Kidney (tissue), 14 donors: ENCODE data around the gene SLC39A9. TPM values are rescaled to one million over a fixed set of nuclear protein-coding genes. Genes with fewer than 3 reads are reported as not detected.

Experiments
- DNase-seq, 5 donors: peaks; one replicate each; pipeline ENCODE4 v3.0.0-alpha.2; 2013 to 2020
- FAIRE-seq: peaks from 2 replicates; lab custom pipeline; 2012; peaks lifted over from hg19 to GRCh38; lab: Jason Lieb, UNC
- H3K27ac ChIP-seq, 2 donors: one replicate each; pipeline ENCODE4 v1.7.0; 2013; ENCODE audit warnings: low read depth in 2 of 2, low read length in 2 of 2, inconsistent platforms in 1 of 2
- H3K27me3 ChIP-seq: one replicate; pipeline ENCODE4 v1.7.1; 2013; ENCODE audit warnings: low read length, inconsistent platforms; ENCODE audit not compliant: control insufficient read depth, insufficient read depth
- H3K36me3 ChIP-seq, 3 donors: one replicate each; pipeline versions ENCODE4 v1.7.0 to v1.7.1; 2013; ENCODE audit warnings: low read length in 3 of 3, control low read depth in 1 of 3, inconsistent platforms in 1 of 3; ENCODE audit not compliant: insufficient read depth in 3 of 3, control insufficient read depth in 2 of 3
- H3K4me1 ChIP-seq, 3 donors: one replicate each; pipeline versions ENCODE4 v1.7.0 to v1.7.1; 2013; ENCODE audit warnings: low read length in 3 of 3, inconsistent platforms in 1 of 3, low read depth in 1 of 3; ENCODE audit not compliant: control insufficient read depth in 2 of 3, insufficient read depth in 2 of 3
- H3K4me3 ChIP-seq, 3 donors: one replicate each; pipeline versions ENCODE4 v1.7.0 to v1.8.1; 2013; ENCODE audit warnings: low read length in 3 of 3, control low read depth in 1 of 3, inconsistent platforms in 1 of 3
- H3K9ac ChIP-seq, 3 donors: one replicate each; pipeline versions ENCODE4 v1.7.0 to v1.7.1; 2013; ENCODE audit warnings: low read length in 3 of 3, control low read depth in 1 of 3, inconsistent platforms in 1 of 3
- H3K9me3 ChIP-seq, 3 donors: one replicate each; pipeline versions ENCODE4 v1.7.0 to v1.7.1; 2013; ENCODE audit warnings: low read length in 3 of 3, control low read depth in 1 of 3, inconsistent platforms in 1 of 3; ENCODE audit not compliant: control insufficient read depth in 2 of 3, insufficient read depth in 1 of 3
- intact Hi-C: fragments of 100-400 bp; cut with DNase I; formaldehyde crosslinking; loops from one replicate; pipeline ENCODE4 v1.11.1; 2022
- polyA plus RNA-seq: library from polyadenylated mRNA; stranded (reverse); fragments of 350-450 nt; fragmentation: Illumina TruSeq; extraction: RNeasy Lipid Tissue Mini Kit (QIAGEN cat#74804); gene quantifications from one replicate; pipeline ENCODE4 v1.2.3, GENCODE V29; 2014; ENCODE audit warnings: low read depth, low replicate concordance; ENCODE audit not compliant: insufficient read depth
- total RNA-seq: library from RNA; stranded (reverse); fragmentation: NEBNext Ultra II Directional; extraction: Animal tissue kit (Norgen Biotek cat#: 25700); gene quantifications from one replicate; pipeline ENCODE4 v1.2.1, GENCODE V29; 2021
- TF ChIP-seq, protein P1 (sequence below): IDR thresholded peaks from 3 replicates; pipeline ENCODE4 v1.5.1; 2012; ENCODE audit warnings: mild to moderate bottlenecking, moderate library complexity, borderline replicate concordance; ENCODE audit not compliant: insufficient read depth; ENCODE audit errors: extremely low read depth
- donor health status: control.
- donor health status: control.
- donor health status: control.
- donor health status: control.
- donor health status: control.
- donor health status: DM: yes; HTN: yes; CAD: no.
- donor health status: Normal renal cell carcinoma (clear cell type).

Gene SLC39A9
- total and polyA plus RNA-seq, 2 donors from 2014 or later, result 45.9 to 77.7 TPM

DNA sequence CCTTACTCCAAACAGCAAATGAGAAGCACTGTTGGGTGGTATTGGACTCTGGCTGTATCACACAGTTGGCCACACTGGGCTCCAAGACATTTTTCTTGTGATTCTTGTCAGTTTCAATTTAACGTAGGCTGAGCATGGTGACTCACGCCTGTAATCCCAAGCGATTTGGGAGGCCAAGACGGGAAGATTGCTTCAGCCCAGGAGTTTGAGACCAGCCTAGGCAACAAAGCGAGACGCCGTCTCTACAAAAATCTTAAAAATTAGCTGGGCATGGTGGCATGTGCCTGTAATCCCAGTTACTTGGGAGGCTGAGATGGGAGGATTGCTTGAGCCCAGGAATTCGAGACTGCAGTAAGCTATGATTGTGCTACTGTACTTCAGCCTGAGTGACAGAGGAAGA, 50.7 kb downstream of the SLC39A9 start:
- Histone ChIP-seq H3K27me3 (no peaks in the 10 kb centered on the region), H3K4me1 (no peaks in the 10 kb centered on the region), H3K9ac (no peak overlapping the region), H3K27ac (no peak overlapping the region), H3K4me3 (no peak overlapping the region), H3K9me3 (no peaks in the 10 kb centered on the region), H3K36me3 (peaks cover 0 to 5% (median 0%) of the 10 kb centered on the region in 3 donors)
- FAIRE-seq, result no peak
- no peak for DNase-seq
- TF ChIP-seq, protein P1, sequence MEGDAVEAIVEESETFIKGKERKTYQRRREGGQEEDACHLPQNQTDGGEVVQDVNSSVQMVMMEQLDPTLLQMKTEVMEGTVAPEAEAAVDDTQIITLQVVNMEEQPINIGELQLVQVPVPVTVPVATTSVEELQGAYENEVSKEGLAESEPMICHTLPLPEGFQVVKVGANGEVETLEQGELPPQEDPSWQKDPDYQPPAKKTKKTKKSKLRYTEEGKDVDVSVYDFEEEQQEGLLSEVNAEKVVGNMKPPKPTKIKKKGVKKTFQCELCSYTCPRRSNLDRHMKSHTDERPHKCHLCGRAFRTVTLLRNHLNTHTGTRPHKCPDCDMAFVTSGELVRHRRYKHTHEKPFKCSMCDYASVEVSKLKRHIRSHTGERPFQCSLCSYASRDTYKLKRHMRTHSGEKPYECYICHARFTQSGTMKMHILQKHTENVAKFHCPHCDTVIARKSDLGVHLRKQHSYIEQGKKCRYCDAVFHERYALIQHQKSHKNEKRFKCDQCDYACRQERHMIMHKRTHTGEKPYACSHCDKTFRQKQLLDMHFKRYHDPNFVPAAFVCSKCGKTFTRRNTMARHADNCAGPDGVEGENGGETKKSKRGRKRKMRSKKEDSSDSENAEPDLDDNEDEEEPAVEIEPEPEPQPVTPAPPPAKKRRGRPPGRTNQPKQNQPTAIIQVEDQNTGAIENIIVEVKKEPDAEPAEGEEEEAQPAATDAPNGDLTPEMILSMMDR, result no peak
- intact Hi-C loops, result no loop called here

DNA sequence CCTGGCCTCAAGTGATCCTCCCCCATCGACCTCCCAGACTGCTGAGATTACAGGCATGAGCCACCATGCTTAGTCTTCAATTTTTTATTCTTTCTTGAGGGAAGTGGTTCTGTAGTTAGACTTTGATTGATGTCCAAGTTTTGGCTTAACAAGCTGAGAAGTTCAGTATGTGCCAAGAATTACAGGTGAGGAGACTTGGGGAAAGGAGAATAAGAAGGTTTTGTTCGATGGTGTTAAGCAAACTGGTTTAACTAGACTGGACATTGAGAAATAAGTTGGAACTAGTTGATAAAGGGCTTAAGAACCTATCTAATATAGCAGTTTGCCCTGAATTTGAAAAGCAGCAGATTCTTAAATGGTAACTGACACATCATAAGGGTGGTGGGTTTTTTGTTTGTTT, 53.4 kb downstream of the SLC39A9 start:
- H3K36me3 ChIP-seq, result peaks cover 5 to 12% (median 12%) of the 10 kb centered on the region in 3 donors
- intact Hi-C loops, result loop anchor here (10.0 kb wide), 1 partner anchor 207 kb away; no protein-coding TSS in a partner anchor
- H3K9ac ChIP-seq, result no peak overlapping the region
- no peaks in the 10 kb centered on the region for H3K4me1 ChIP-seq
- TF ChIP-seq, protein P1, result no peak
- FAIRE-seq, result no peak
- H3K27ac ChIP-seq, result no peak overlapping the region
- no peak for DNase-seq
- peaks cover 0 to 2% (median 0%) of the 10 kb centered on the region in 3 donors for H3K9me3 ChIP-seq
- H3K27me3 ChIP-seq, result no peaks in the 10 kb centered on the region
- H3K4me3 ChIP-seq, result no peak overlapping the region

DNA sequence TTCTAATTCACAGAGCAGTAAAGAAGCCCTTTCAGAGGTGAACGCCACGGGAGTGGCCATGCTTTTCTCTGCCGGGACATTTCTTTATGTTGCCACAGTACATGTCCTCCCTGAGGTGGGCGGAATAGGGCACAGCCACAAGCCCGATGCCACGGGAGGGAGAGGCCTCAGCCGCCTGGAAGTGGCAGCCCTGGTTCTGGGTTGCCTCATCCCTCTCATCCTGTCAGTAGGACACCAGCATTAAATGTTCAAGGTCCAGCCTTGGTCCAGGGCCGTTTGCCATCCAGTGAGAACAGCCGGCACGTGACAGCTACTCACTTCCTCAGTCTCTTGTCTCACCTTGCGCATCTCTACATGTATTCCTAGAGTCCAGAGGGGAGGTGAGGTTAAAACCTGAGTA, 59.9 kb downstream of the SLC39A9 start:
- H3K27me3 ChIP-seq, result no peaks in the 10 kb centered on the region
- peaks cover 0 to 2% (median 0%) of the 10 kb centered on the region in 3 donors for H3K9me3 ChIP-seq
- FAIRE-seq (no peak), DNase-seq (no peak)
- peaks cover 7 to 20% (median 17%) of the 10 kb centered on the region in 3 donors for H3K36me3 ChIP-seq
- TF ChIP-seq, protein P1, result no peak
- intact Hi-C loops, result loop anchor here (10.0 kb wide), 1 partner anchor 214 kb away; no protein-coding TSS in a partner anchor
- H3K4me3 ChIP-seq, result no peak overlapping the region
- H3K27ac ChIP-seq, result no peak overlapping the region
- H3K4me1 ChIP-seq, result no peaks in the 10 kb centered on the region
- no peak overlapping the region for H3K9ac ChIP-seq

DNA sequence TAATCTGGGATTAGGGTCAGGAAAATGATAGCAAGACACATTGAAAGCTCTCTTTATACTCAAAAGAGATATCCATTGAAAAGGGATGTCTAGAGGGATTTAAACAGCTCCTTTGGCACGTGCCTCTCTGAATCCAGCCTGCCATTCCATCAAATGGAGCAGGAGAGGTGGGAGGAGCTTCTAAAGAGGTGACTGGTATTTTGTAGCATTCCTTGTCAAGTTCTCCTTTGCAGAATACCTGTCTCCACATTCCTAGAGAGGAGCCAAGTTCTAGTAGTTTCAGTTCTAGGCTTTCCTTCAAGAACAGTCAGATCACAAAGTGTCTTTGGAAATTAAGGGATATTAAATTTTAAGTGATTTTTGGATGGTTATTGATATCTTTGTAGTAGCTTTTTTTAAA, 60.6 kb downstream of the SLC39A9 start:
- intact Hi-C loops, result loop anchor here (10.0 kb wide), 1 partner anchor 214 kb away; no protein-coding TSS in a partner anchor
- Histone ChIP-seq H3K9me3 (peaks cover 0 to 2% (median 0%) of the 10 kb centered on the region in 3 donors), H3K27me3 (no peaks in the 10 kb centered on the region), H3K27ac (no peak overlapping the region), H3K4me3 (no peak overlapping the region), H3K36me3 (peaks cover 7 to 20% (median 13%) of the 10 kb centered on the region in 3 donors), H3K4me1 (no peaks in the 10 kb centered on the region), H3K9ac (no peak overlapping the region)
- FAIRE-seq, result no peak
- DNase-seq, result no peak
- TF ChIP-seq, protein P1, result no peak
